SH-SY5Y (cell line): Measurements from ENCODE around the gene QTRT2.

ENCODE experiments used
- GATA2 ChIP-seq: IDR thresholded peaks from 2 replicates; pipeline ENCODE4 v1.6.1; 2011; ENCODE audit warnings: mild to moderate bottlenecking, low read depth, low read length
- GATA3 ChIP-seq: IDR thresholded peaks from 2 replicates; pipeline ENCODE4 v1.6.1; 2011; ENCODE audit warnings: low read depth, mild to moderate bottlenecking, low read length, moderate library complexity

QTRT2 gene

GRCh38 chr3:114095796-114096195 lies 39.3 kb downstream of the QTRT2 start:
- TF ChIP-seq GATA3 (no peak), GATA2 (no peak)

GRCh38 chr3:114101101-114101500 lies 44.6 kb downstream of the QTRT2 start:
- TF ChIP-seq GATA2 (no peak), GATA3 (no peak)

DNA sequence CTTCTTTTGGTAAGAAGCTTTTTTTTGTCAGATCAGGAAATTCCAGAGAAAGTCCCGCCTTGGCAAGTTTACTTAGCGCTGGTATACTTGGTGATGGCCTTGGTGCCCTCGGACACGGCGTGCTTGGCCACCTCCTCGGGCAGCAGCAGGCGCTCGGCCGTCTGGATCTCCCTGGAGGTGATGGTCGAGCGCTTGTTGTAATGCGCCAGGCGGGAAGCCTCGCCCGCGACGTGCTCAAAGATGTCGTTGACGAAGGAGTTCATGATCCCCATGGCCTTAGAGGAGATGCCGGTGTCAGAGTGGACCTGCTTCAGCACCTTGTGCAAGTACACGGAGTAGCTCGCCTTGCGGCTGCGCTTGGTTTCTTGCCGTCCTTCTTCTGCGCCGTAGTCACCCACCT lies 46.6 kb downstream of the QTRT2 start:
- TF ChIP-seq GATA3 (no peak), GATA2 (no peak)

- TF ChIP-seq GATA3, result no peak
- no peak for TF ChIP-seq GATA2
These were observed 47.3 kb downstream of the QTRT2 start for GRCh38 chr3:114103858-114104257.

GRCh38 chr3:114104414-114104813 lies 47.9 kb downstream of the QTRT2 start:
- TF ChIP-seq GATA3 (no peak), GATA2 (no peak)

- TF ChIP-seq GATA2 (no peak), GATA3 (no peak)
These were observed 51.6 kb downstream of the QTRT2 start for GRCh38 chr3:114108137-114108536.

GRCh38 chr3:114110439-114110838 lies 53.9 kb downstream of the QTRT2 start:
- TF ChIP-seq GATA2 (no peak), GATA3 (no peak)

DNA sequence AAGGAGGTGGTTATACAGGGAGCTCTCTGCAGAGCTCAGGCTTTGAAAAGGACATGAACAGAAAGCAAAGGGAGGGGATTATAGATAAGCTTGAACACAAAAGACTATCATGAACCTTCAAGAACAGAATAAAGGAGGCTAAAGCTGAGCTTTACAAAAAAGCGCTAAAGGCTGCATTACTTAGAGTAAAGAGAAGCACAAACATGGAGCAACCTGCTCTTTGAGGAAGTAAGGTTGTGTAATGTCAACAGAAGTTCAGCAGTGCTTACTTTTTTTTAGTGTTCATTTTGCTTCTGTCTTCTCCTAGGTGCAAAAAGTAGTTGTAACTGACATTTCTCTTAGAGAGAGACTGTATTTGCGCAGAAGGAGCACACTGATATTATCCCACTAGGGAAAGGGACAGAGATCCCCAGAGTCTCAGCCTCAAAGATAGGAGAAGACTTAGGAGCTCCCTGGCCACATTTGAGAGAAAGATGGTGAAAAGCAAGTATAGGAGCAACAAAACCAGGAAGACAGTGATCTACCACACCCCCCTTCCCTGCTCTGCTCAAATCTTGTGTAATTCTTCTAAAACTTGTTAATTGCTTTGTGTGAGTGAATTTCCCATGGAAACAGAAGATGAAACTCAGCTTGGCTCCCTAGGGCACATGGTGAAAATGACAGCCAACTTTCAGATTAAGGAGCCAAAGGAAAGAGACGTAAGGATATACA lies 54.7 kb downstream of the QTRT2 start:
- TF ChIP-seq GATA3 (no peak), GATA2 (no peak)

DNA sequence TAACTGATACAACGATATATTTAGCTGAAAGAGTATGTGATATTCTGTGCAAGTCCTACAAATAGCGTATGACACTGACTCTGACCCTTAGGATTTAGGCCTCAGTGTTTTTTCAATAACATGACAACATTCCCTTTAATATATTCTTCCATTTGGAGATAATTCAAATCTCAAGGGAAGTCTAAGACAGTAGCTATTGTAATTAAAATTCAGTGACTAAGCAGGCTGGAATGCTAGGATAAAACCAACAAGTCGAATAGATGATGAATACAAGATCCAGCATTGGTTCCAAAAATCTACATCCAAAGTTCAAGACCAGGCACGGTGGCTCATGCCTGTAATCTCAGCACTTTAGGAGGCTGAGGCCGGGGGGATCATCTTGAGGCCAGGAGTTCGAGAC lies 56.2 kb downstream of the QTRT2 start:
- TF ChIP-seq GATA3 (no peak), GATA2 (no peak)

DNA sequence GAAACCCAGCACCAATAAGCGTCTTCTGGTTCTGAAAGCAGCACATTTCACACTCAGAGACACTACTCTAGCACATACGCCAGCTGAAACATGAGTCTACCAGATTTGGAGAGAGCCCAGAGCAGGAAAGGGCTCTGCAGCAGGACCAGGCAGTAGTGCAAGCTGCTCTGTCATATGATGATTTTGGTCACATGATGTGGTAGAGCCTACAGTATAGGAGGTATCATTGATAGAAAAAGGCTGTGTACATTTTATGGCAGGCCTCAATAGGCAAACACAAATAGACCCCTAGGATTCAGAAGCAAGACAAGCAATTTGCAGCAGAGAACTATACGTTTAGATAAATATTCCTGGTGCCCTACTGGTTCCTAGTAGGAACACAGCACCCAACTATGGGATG lies 58.2 kb downstream of the QTRT2 start:
- TF ChIP-seq GATA2, result no peak
- TF ChIP-seq GATA3, result no peak

- TF ChIP-seq GATA3, result no peak
- TF ChIP-seq GATA2, result no peak
These were observed 58.6 kb downstream of the QTRT2 start for GRCh38 chr3:114115143-114115542.

- TF ChIP-seq GATA3, result no peak
These were observed 63.2 kb downstream of the QTRT2 start for GRCh38 chr3:114119776-114120175.

- TF ChIP-seq GATA2 (no peak), GATA3 (no peak)
These were observed 63.7 kb downstream of the QTRT2 start for GRCh38 chr3:114120211-114120610.

- no peak for TF ChIP-seq GATA2
- TF ChIP-seq GATA3, result no peak
These were observed 65.6 kb downstream of the QTRT2 start for GRCh38 chr3:114122027-114122709.

- TF ChIP-seq GATA3, result no peak
- TF ChIP-seq GATA2, result no peak
These were observed 69.9 kb downstream of the QTRT2 start for GRCh38 chr3:114126461-114126860.

DNA sequence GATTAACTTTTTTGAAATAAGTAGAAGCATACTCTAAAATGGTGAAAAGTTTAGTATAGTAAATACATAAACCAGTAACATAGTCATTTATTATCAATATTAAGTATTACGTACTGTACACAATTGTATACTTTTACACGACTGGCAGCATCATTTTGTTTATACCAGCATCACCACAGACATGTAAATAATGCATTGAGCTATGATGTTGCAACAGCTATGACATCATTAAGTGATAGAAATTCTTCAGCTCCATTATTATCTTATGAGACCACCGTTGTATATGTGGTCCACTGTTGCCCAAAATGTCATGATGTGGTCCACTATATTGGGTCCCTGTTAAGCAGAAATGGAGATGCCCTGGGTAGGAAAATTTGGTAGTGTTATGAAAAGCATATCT lies 71.0 kb downstream of the QTRT2 start:
- TF ChIP-seq GATA2 (no peak), GATA3 (no peak)
